HepG2 (cell line): Measurements from ENCODE around the gene SKI. TPM values are rescaled to one million over a fixed set of nuclear protein-coding genes. Genes with fewer than 3 reads are reported as not detected.

Experiments used
- BHLHE40 ChIP-seq: IDR thresholded peaks from 2 replicates; pipeline ENCODE4 v1.6.1; 2011; ENCODE audit warnings: low read length, improper control_type of control experiment
- BRCA1 ChIP-seq: sonication (generic); formaldehyde crosslinking; IDR thresholded peaks from 2 replicates; pipeline ENCODE4 v1.4.0; 2020; ENCODE audit warnings: missing genetic modification reagents
- CHCHD3 ChIP-seq: sonication (generic); formaldehyde crosslinking; IDR thresholded peaks from 2 replicates; pipeline ENCODE4 v1.8.0; 2022; ENCODE audit warnings: mild to moderate bottlenecking, missing genetic modification reagents, moderate library complexity
- FIP1L1 ChIP-seq: fragments of 200-400 bp; formaldehyde crosslinking; IDR thresholded peaks from 2 replicates; pipeline ENCODE4 v1.6.1; 2018; ENCODE audit warnings: low read depth, mild to moderate bottlenecking, low read length, moderate library complexity, borderline replicate concordance; ENCODE audit not compliant: insufficient read depth
- GLI4 ChIP-seq: sonication (generic); formaldehyde crosslinking; IDR thresholded peaks from 2 replicates; pipeline ENCODE4 v1.5.1; 2020; ENCODE audit warnings: missing genetic modification reagents, mild to moderate bottlenecking, moderate library complexity, borderline replicate concordance
- PREB ChIP-seq: sonication (generic); formaldehyde crosslinking; IDR thresholded peaks from 2 replicates; pipeline ENCODE4 v1.4.0; 2020; ENCODE audit warnings: missing genetic modification reagents
- RNF219 ChIP-seq: sonication (generic); formaldehyde crosslinking; IDR thresholded peaks from 2 replicates; pipeline ENCODE4 v1.5.0; 2020; ENCODE audit warnings: mild to moderate bottlenecking, missing genetic modification reagents
- RXRB ChIP-seq: IDR thresholded peaks from 2 replicates; pipeline ENCODE4 v1.6.1; 2016; ENCODE audit warnings: borderline replicate concordance, missing genetic modification reagents, missing compliant biosample characterization
- TRAFD1 ChIP-seq: sonication (generic); formaldehyde crosslinking; IDR thresholded peaks from 2 replicates; pipeline ENCODE4 v1.5.1; 2020; ENCODE audit warnings: missing genetic modification reagents, mild to moderate bottlenecking, borderline replicate concordance
- ZBTB20 ChIP-seq: sonication (generic); formaldehyde crosslinking; IDR thresholded peaks from 2 replicates; pipeline ENCODE4 v1.8.1; 2023; ENCODE audit warnings: missing genetic modification reagents, low read depth, mild to moderate bottlenecking, borderline replicate concordance
- ZBTB46 ChIP-seq: sonication (generic); formaldehyde crosslinking; IDR thresholded peaks from 2 replicates; pipeline ENCODE4 v1.4.0; 2020; ENCODE audit warnings: mild to moderate bottlenecking, missing genetic modification reagents, borderline replicate concordance
- ZFY ChIP-seq: sonication (generic); formaldehyde crosslinking; IDR thresholded peaks from 2 replicates; pipeline ENCODE4 v1.4.0; 2020; ENCODE audit warnings: missing genetic modification reagents
- ZNF3 ChIP-seq: IDR thresholded peaks from 2 replicates; pipeline ENCODE4 v1.7.0; 2017; ENCODE audit warnings: inconsistent platforms
- ZNF329 ChIP-seq: sonication (generic); formaldehyde crosslinking; IDR thresholded peaks from 2 replicates; pipeline ENCODE4 v1.9.0; 2021; ENCODE audit warnings: low read depth, mild to moderate bottlenecking, missing genetic modification reagents
- ZNF530 ChIP-seq: sonication (generic); formaldehyde crosslinking; IDR thresholded peaks from 2 replicates; pipeline ENCODE4 v1.5.0; 2020; ENCODE audit warnings: low read depth, mild to moderate bottlenecking, missing genetic modification reagents
- ZNF607 ChIP-seq: sonication (generic); formaldehyde crosslinking; IDR thresholded peaks from 2 replicates; pipeline ENCODE4 v1.5.1; 2020; ENCODE audit warnings: missing genetic modification reagents, mild to moderate bottlenecking, borderline replicate concordance
- ZNF800 ChIP-seq: sonication (generic); formaldehyde crosslinking; IDR thresholded peaks from 2 replicates; pipeline ENCODE4 v1.4.0; 2020; ENCODE audit warnings: missing genetic modification reagents
- polyA plus RNA-seq, 8 experiments: library from polyadenylated mRNA; depleted of rRNA in 3 of 8; stranded (reverse) in 7 of 8; unstranded in 1 of 8; fragments of >200 nt; fragmentation: Illumina TruSeq in 4 of 8; extraction: Trizol in 4 of 8; gene quantifications; 2 replicates each; pipeline versions ENCODE4 v1.2.1 to v1.2.3, GENCODE V29; 2011 to 2016; ENCODE audit warnings: low read depth in 4 of 8, missing spikeins in 1 of 8, mixed read lengths in 1 of 8; ENCODE audit not compliant: insufficient read depth in 1 of 8
- total RNA-seq, 5 experiments: library from RNA; depleted of rRNA; stranded (reverse); fragments of >200 nt; fragmentation: Illumina TruSeq; extraction: Trizol; gene quantifications; 2 replicates each; pipeline ENCODE4 v1.2.3, GENCODE V29; 2016; ENCODE audit warnings: low read depth in 1 of 5

The SKI gene
- total and polyA plus RNA-seq, 2 of the 13 experiments (the other 11 are each of a cell fraction or from before 2014, with no cell fraction given): 4.7 to 6.9 TPM

- TF ChIP-seq PREB (CRISPR knock-in tag) (no peak), ZBTB20 (CRISPR knock-in tag) (no peak), ZNF3 (CRISPR knock-in tag) (no peak), BRCA1 (CRISPR knock-in tag) (no peak), ZNF607 (no peak), CHCHD3 (no peak), RXRB (CRISPR knock-in tag) (peak; percentile 87), GLI4 (CRISPR knock-in tag) (no peak), RNF219 (CRISPR knock-in tag) (no peak), ZNF530 (CRISPR knock-in tag) (no peak), ZNF329 (CRISPR knock-in tag) (no peak), ZNF800 (0 out of 2 replicates have a peak, but pooled peaks have one; percentile 18), ZFY (CRISPR knock-in tag) (peak; percentile 53), ZBTB46 (no peak), BHLHE40 (no peak), FIP1L1 (no peak), TRAFD1 (CRISPR knock-in tag) (no peak)
Observed at GRCh38 chr1:2270260-2271100, 42.4 kb downstream of the SKI start (continued).
